GM21737 (cell line): ENCODE results near the gene GULP1.

Source experiments
- ATAC-seq: cut with Tn5 transposase; IDR thresholded peaks from one replicate; pipeline ENCODE4 v1.9.1; 2021; ENCODE audit warnings: mild to moderate bottlenecking, moderate library complexity; ENCODE audit not compliant: unreplicated experiment

The GULP1 gene

DNA sequence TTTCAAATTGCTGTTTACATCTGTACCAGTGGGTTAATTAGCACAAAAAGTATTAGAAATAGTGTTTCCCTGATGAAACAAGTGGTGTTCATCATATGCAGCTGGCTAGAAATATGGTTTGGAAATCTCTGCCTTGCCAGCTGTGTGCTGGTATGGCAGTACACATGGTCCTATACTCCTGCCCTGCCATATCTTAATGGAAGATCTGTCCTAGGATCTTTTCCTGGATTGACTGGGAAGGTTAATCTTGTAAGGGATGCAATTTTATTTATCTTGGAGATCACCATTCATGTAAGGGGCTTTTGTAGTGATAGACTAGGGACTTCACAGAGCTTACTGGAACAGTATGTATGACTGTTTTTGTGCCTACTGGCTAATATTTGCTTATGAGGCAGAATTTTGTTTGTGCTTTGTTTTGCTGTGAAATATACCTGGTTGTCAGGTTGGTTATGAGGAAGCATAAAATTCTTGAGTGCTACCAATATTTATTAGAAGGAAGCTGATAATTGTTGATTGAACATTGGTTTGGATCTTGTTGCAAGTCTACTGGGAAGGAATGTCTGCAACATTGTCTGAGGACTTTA is 73.5 kb downstream of the GULP1 start:
- no peak for ATAC-seq

DNA sequence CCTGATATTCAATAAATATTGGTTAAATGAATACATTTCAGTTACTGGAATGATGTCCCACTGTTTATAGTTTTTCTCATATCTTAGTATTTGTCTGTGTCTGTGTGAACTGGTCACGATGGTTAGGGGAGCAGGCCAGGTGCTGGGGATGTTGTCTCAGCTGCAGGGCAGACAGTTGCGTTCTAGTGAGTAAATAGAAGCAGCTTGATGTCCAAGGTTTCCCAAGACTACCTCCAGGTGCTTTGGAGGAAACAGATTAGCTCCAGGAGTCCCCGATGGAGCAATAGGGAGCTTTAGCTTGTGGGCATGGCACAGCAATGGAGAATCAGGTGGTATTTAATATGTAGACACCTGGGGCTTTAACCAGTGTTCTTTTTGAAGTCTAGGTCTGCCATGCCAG is 75.5 kb downstream of the GULP1 start:
- ATAC-seq: no peak

DNA sequence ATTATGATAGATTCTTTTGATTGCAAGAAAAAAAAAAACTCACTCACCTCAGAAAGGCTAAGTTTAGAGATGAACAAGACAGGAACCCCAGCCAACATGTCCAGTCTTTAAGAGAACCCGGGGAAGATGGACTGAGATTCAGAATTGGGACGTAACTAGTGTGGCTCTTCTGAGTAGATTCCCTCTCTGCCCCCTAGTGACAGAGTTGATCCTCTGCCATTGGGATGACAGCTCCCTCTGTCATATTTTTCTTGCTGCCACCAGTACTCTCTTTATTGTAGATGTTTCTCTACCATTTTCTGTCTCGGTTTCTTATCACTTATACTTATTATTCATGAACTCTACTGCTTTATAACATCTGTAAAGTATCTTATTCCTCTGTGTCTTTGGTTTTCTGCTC is 77.7 kb downstream of the GULP1 start:
- ATAC-seq: peak; percentile 82

DNA sequence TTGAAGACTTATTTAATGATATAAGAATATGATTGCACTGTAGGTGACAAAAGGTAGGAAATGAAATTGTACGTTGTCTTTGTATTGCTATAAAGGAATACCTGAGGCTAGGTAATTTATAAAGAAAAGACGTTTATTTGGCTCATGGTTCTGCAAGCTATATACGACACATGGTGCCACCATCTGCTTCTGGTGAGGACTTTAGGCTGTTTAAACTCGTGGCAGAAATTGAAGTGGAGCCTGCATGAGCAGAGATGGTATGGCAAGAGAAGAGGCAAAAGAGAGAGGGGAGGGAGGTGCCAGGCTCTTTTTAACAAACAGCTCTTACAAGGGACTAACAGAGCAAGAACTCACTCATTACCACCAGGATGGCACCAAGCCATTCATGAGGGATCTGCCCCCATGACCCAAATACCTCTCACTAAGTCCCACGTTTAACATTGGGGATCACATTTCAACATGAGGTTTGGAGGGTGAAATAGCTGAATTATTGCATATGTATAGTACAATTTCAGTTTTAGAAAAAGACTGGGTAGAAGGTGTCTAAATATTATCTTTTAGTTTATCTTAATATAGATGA is 86.8 kb downstream of the GULP1 start:
- ATAC-seq: no peak

DNA sequence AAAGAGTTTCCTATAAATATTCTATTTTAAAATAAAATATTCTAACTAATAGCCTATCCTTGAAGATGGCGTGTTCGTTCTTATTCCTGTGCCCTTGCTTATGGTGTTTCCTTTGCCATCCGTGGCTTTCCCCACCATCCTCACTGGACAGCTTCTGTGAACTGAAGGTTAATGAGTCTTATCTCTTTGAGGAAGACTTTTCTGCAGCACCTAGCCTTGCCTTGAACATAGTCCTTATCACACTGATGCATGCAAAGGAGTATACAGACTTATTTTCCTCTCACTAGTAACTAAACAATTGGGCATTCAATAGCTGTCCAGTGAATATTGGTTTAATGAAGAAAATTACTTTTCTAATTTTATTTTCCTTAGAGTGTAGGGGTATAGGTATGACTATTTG is 88.1 kb downstream of the GULP1 start:
- no peak for ATAC-seq

DNA sequence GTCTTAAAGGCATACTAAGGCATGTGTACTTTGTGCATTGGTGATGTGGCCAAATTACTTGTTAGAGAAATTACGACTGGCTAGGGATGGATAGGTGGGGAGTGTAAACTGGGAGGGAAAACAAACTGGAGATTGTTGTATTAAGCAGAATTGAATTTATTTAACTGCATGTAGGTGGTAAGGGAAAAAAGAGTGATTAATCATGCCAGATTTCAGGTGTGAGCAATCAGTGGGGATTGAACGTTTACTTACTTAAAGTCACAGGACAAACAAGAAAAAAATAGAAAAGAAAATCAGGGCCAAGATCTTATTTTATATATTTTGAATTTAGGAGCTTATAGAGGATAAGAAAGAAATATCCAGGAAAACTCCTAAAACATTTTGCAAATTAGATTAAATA is 88.6 kb downstream of the GULP1 start:
- no peak for ATAC-seq

DNA sequence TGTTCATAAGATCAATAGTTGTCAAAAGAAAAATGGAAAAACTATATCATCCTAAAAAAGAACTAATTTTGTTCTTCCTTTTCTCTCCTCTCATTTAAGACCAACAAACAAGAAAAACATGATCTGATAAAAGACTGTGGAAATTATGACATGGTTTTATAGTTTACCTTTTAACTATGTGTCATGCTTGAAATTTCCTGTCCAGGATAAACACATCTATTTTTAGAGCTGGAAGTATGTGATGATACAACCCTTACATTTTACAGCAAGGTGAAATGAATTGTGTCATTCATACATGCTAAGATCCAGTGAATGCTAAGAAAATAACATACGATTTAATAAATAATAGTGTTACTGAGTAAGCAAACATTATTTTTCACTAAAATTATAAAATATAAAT is 89.9 kb downstream of the GULP1 start:
- no peak for ATAC-seq

DNA sequence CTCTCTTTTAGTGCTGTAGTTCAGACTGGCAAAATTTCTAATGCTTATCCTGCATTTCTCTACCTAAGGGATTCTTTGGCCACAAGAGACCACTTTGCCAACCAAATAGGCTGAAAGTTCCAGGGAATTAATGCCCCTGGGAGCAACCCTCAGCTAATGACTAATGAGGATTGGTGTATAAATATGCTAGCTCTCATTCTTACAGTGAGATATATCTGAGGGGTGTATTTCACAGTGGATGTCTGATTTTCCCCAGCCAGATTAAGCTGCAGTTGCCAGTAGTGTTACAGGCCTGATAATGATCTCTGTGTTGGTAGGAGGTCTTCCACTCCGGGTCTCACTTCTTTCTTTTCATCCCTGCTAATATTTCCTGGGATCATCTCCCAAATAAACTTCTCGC is 90.4 kb downstream of the GULP1 start:
- ATAC-seq: no peak

DNA sequence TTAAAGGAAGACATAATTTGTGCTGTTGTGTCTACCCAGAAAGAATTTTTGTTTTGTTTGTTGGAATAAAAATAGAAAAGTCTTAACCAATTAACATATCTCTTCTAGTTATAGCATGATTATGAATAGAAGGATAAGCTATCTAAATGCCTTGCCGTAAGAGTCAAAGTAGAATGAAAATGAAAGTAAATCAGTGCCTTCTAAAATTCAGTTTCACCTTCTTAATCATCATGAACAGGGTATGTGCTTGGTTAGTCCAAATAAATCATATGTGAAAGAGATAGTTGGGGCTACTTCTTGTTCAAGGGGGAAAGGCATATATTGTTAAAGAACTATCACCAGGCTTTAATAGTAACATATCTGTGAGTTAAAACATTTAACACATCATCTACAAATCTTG is 91.5 kb downstream of the GULP1 start:
- no peak for ATAC-seq

DNA sequence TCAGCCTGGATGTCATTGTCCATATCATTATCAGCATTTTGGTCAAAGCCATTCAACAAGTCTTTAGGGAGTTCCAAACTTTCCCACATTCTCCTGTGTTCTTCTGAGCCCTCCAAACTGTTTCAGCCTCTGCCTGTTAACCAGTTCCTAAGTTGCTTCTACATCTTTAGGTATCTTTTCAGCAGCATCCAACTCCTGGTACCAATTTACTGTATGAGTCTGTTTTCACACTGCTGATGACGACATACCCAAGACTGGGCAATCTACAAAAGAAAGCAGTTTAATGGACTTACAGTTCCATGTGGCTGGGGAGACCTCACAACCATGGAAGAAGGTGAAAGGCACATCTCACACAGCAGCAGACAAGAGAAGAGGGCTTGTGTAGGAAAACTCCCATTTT is 94.2 kb downstream of the GULP1 start:
- ATAC-seq: no peak

DNA sequence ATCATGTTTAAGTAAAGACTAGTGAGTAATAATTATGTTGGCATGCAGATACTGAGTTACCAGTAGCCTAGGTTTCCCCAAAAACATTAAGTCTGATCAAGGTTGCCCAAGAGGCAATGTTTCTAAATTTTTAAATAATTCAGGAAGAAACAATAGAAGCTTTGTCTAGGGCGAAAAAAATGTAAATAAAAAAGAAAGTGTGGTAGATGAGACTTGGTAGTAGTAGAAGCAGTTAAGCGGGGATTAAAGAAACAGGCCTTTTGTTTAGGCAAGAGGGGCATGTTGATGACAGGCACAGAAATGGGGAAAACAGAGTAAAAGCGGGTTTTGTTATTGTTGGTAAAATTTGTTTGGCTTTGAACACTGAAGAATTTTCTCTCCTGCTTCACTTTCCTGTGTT is 97.2 kb downstream of the GULP1 start:
- ATAC-seq: no peak

DNA sequence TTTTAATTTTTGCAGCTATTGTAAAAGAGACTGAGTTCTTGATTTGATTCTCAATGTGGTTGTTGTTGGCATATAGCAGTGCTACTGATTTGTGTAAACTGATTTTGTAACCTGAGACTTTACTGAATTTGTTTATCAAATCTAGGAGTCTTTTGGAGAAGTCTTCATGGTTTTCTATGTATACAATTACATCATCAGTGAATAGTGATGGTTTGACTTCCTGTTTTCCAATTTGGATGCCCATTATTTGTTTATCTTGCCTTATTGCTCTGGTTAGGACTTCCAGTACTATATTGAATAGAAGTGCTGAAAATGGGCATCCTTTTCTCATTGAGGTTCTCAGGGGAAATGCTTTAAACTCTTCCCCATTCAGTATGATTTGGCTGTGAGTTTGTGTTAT is 99.7 kb downstream of the GULP1 start:
- ATAC-seq: no peak

DNA sequence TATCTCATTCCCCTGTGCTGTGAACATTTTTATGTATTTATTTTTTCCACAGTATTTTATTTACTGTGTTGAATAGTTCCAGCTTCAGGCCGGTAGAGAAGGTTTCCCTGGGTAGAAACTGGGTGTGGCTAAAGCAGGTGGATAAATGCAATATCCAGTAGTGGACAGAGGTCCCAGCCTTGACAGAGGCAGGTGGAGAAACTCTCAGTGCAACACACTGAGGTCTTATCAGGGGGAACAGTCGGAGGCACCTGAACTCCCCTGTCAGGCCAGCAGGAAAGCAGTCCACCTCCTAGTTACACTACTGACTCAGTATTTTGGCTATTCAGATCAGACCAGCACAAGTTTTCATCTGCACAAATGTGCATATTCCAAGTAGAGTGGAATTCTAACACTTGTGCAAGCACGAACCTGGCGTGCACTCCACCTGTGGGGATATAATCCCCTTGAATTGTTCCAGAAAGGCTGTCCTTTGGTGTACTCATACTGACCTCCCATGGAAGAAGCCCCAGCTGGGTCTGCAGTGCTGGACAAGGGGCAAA is 103.3 kb downstream of the GULP1 start:
- no peak for ATAC-seq

DNA sequence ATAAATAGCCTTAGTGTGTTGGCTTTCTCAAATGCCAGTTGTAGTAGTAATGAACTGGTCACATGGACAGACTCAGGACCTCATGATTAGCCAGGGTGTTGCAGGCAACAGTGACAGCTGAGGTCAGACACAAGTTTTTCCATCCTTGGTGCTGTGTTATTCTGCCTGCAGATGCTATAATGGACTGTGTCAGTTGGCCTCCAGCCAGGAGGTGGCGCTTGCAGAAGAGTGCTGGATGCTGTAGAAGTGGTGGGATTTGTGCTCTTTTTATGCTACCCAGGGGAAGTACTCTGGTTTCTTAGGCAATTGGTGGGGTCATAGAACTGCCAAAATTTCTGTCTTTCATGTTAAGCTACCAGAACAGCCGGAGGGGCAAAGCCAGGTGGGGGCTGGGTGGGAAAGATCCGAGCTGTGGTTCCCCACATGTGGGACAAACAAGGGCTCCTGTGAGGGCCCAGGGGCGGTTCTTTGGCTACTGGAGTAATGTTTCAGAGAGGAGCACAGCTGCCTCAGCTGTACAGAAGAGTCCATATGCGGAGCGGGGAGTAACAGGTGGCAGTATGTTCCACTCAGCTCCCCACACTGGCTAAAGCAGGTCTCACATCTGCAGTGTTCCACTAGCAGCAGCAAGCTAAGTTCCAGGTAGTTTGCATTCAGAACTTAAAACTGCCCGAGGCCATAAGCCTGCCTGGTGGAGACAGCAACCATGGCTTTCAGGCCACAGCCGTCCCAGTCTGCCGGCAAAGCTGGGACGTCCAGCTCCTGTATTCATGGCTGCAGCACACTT is 104.4 kb downstream of the GULP1 start:
- no peak for ATAC-seq

DNA sequence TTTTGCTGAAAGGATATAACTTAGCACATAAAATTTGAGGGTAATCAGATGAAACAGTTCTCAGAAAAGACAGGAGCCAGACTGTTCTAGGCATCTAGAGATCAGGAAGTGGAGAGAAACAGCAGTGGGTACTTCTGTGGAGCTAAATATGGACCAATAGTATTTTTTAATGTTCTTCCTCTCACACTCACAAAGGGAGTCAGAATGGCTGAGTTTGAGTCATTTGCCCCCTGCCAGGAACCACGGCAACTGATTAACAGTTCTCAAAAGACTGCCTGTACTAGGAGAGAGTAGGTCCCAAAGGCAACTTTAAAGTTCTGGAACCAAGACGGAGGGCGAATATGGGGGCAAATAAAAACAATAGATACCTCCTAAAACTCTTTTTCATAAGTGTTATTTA is 107.5 kb downstream of the GULP1 start:
- ATAC-seq: no peak

DNA sequence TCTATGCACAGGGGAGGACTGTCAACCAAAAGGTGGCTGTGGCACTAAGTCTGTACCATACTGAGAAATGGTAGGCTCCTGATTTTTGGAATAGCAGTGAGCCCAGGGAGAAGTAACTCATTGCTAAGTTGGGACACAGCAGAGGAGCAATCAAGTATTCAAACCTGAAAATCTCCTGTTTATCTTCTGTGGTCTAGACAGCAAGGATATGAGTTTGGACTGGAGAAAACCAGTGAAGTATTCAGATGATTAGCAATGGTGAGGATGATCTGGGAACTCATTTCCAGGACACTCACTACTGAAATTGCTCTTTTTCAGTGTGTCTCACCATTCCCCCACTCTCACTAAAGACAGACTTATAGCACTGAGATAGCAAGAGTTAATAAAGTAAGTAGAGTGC is 112.0 kb downstream of the GULP1 start:
- no peak for ATAC-seq

DNA sequence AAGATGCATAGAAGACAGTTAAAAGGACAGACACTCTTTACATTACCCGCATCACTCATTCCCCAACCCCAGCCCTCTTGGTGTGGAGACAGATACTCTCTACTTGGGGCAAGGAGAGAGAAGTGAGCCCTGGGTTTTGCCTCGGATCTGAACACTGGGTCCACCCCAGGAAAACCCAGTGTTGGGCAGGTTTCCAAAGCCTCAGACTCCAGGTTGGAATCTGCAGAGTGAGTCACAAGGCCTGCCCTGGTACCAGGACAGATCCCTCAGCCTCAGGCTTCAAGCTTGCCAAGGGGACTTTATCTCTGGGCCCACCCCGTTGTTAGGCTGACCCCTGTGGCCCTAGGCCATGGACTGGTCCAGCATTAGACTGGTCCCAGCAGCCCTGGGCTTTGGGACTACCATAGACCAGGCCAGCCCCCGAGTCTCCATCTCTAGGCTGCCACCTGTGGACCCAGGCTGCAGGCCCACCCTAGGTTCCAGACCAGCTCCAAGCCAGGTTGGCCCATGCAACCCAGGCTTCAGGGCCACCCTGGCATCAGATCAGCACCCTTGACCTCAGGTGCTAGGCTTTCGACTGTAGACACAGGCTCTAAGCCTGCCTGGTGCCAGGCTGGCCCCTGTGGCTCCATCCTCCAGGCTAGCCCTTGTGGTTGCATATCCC is 112.8 kb downstream of the GULP1 start:
- ATAC-seq: no peak

DNA sequence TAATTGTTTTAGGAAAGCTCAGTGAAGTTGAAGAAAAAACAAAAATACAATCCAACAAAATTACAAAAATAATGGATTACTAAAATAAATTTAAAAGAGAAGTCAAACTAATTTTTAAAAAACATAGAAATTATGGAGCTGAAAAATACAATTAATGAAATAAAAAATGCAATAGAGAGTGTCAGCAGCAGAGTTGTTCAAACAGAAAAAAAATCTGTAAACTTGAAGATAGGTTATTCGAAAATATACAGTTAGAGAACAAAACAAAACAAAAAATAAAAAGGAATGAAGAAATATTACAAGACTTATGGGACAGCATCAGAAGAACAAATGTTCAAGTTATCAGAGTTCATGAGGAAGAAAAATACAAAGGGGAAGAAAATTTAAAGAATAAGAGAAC is 114.7 kb downstream of the GULP1 start:
- no peak for ATAC-seq

DNA sequence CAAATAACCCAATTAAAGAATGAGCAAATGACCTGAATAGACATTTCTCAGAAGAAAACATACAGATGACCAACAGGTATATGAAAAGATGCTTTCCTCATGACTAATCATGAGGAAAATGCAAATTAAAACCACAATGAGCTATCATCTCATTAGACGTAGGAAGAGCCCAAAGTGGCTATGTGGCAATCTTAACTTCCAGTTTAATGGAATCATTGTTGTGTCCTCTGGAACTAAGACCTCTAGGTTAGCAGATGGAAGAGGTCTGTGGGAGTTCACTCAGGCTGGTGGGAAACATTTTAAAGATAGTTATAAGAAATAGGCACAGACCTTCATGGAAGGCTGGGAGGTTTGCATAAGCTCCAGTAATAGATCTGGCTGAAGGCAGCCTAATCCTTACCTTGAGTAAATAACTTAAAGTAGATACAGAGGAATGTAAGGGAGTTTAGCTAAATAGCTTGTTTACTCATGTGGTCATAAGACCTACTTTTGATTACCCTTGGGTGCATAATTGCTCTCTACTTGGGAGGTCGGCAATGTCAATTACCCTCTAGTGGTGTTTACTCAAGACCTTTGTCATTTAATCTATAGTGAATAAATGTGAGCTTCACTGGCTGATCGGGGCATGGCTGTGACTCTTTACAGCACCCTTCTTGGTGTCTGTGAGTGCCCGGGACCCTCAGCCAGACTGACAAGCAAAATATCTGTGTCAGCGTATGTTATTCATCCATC is 119.0 kb downstream of the GULP1 start:
- ATAC-seq: no peak

DNA sequence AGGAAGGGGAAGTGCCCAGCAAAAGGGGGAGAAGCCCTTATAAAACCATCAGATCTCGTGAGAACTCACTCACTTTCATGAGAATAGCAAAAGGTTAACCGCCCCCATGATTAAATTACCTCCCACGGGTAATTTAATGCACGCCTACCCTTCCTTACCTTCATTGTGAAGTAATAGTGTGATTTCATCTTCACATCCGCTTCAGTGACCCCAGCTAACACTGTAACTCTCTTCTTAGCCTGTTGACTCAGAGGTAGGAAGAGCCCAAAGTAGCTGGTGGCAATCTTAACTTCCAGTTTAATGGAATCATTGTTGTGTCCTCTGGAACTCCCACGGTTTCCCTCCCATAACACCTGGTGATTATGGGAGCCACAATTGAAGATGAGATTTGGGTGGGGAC is 120.5 kb downstream of the GULP1 start:
- no peak for ATAC-seq

DNA sequence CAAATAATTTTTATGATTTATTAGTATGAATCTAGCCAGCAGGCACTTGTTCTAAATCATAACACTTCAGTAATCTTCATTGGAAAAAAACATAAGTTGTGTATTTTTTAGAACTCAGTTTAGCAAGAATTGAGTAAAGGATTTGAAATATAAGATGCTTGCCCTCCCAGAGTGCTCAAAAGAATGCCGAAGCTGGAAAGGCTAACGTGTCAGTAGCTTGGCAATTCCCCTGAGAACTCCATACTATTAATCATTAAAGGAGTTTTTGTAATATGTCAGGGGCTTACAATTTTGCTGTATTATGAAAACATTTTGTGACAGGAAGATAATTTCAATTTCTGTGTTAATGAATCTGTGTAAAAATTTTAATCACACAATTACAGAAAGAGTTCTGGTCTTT is 122.7 kb downstream of the GULP1 start:
- no peak for ATAC-seq
